Astrocyte (in vitro differentiated cells and primary cell): ENCODE results near the gene SND1. TPM values are rescaled to one million over a fixed set of nuclear protein-coding genes. Genes with fewer than 3 reads are reported as not detected.

Experiments
- DNase-seq: peaks from one replicate; pipeline ENCODE4 v3.0.0-alpha.2; 2010; ENCODE audit warnings: low read depth
- FAIRE-seq: peaks from 2 replicates; lab custom pipeline; 2011; peaks lifted over from hg19 to GRCh38; lab: Jason Lieb, UNC
- H2AFZ ChIP-seq: 2 replicates; pipeline ENCODE4 v1.6.0; 2012; ENCODE audit warnings: low read depth, low read length, inconsistent platforms
- H3K27ac ChIP-seq: 2 replicates; pipeline ENCODE4 v1.5.1; 2011; ENCODE audit warnings: low read depth, low read length, inconsistent platforms
- H3K27me3 ChIP-seq: 2 replicates; pipeline ENCODE4 v1.6.0; 2011; ENCODE audit warnings: low read length, inconsistent platforms; ENCODE audit not compliant: insufficient read depth
- H3K36me3 ChIP-seq: 2 replicates; pipeline ENCODE4 v1.5.1; 2011; ENCODE audit warnings: low read length, inconsistent platforms; ENCODE audit not compliant: insufficient read depth
- H3K4me1 ChIP-seq: 2 replicates; pipeline ENCODE4 v1.5.1; 2011; ENCODE audit warnings: low read length, inconsistent platforms; ENCODE audit not compliant: insufficient read depth
- H3K4me2 ChIP-seq: 2 replicates; pipeline ENCODE4 v1.6.0; 2012; ENCODE audit warnings: low read length, inconsistent platforms
- H3K4me3 ChIP-seq: 2 replicates; pipeline ENCODE4 v1.5.1; 2011; ENCODE audit warnings: low read depth, mild to moderate bottlenecking, low read length, inconsistent platforms; ENCODE audit not compliant: insufficient read depth
- H3K79me2 ChIP-seq: 2 replicates; pipeline ENCODE4 v1.6.0; 2012; ENCODE audit warnings: mild to moderate bottlenecking, low read length, inconsistent platforms; ENCODE audit not compliant: insufficient read depth
- H3K9ac ChIP-seq: 2 replicates; pipeline ENCODE4 v1.6.0; 2012; ENCODE audit warnings: mild to moderate bottlenecking, low read length, inconsistent platforms
- H3K9me3 ChIP-seq: 2 replicates; pipeline ENCODE4 v1.5.1; 2012; ENCODE audit warnings: low read depth, mild to moderate bottlenecking, low read length, inconsistent platforms; ENCODE audit not compliant: insufficient read depth
- H4K20me1 ChIP-seq: 2 replicates; pipeline ENCODE4 v1.6.0; 2012; ENCODE audit warnings: low read length, inconsistent platforms; ENCODE audit not compliant: insufficient read depth
- H3K27ac Mint-ChIP-seq: one replicate; pipeline ENCODE4 v1.8.0; 2021; ENCODE audit warnings: mild to moderate bottlenecking, mixed read lengths; ENCODE audit not compliant: unreplicated experiment
- H3K27me3 Mint-ChIP-seq: one replicate; pipeline ENCODE4 v1.8.0; 2021; ENCODE audit warnings: low read depth, mixed read lengths; ENCODE audit not compliant: unreplicated experiment
- H3K36me3 Mint-ChIP-seq: one replicate; pipeline ENCODE4 v1.8.0; 2021; ENCODE audit warnings: low read depth, mixed read lengths; ENCODE audit not compliant: unreplicated experiment
- H3K4me1 Mint-ChIP-seq: one replicate; pipeline ENCODE4 v1.8.0; 2021; ENCODE audit warnings: low read depth, mixed read lengths; ENCODE audit not compliant: unreplicated experiment
- H3K4me3 Mint-ChIP-seq: one replicate; pipeline ENCODE4 v1.8.0; 2021; ENCODE audit warnings: mild to moderate bottlenecking, moderate library complexity, mixed read lengths; ENCODE audit not compliant: unreplicated experiment
- H3K9me3 Mint-ChIP-seq: one replicate; pipeline ENCODE4 v1.8.0; 2021; ENCODE audit warnings: mild to moderate bottlenecking, mixed read lengths; ENCODE audit not compliant: unreplicated experiment
- CTCF ChIP-seq: IDR thresholded peaks from 2 replicates; pipeline ENCODE4 v1.5.1; 2011; ENCODE audit warnings: low read depth, mild to moderate bottlenecking, inconsistent platforms, low read length, moderate library complexity; ENCODE audit not compliant: insufficient read depth
- EZH2 ChIP-seq: IDR thresholded peaks from 2 replicates; pipeline ENCODE4 v1.6.1; 2012; ENCODE audit warnings: mild to moderate bottlenecking, low read length, inconsistent platforms; ENCODE audit not compliant: insufficient read depth
- total RNA-seq: library from RNA; stranded (reverse); gene quantifications from 2 replicates; pipeline ENCODE4 v1.2.1, GENCODE V29; 2021

SND1 gene
- total RNA-seq, 1 donor from 2014 or later, result 267 TPM

GRCh38 chr7:127893547-127893946 lies 241.6 kb downstream of the SND1 start:
- Histone ChIP-seq H3K4me1 (peaks cover 24% of the 10 kb centered on the region), H3K27me3 (no peaks in the 10 kb centered on the region), H3K9ac (no peak overlapping the region), H3K4me3 (no peak overlapping the region), H3K79me2 (peaks cover 35% of the 10 kb centered on the region), H3K4me2 (no peak overlapping the region), H2AFZ (no peak overlapping the region), H3K36me3 (peaks cover 12% of the 10 kb centered on the region), H4K20me1 (peaks cover 97% of the 10 kb centered on the region), H3K9me3 (no peaks in the 10 kb centered on the region), H3K27ac (no peak overlapping the region)
- no peak for FAIRE-seq
- no peaks in the 10 kb centered on the region for H3K27me3 Mint-ChIP-seq
- H3K36me3 Mint-ChIP-seq, result peaks cover 2% of the 10 kb centered on the region
- no peaks in the 10 kb centered on the region for H3K9me3 Mint-ChIP-seq
- H3K4me3 Mint-ChIP-seq, result no peak overlapping the region
- TF ChIP-seq EZH2 (no peak), CTCF (no peak)
- H3K4me1 Mint-ChIP-seq, result peaks cover 27% of the 10 kb centered on the region
- no peak for DNase-seq
- no peak overlapping the region for H3K27ac Mint-ChIP-seq

- DNase-seq (no peak), FAIRE-seq (no peak)
- H3K4me1 ChIP-seq, result peaks cover 25% of the 10 kb centered on the region
- Mint-ChIP-seq H3K27ac (no peak overlapping the region), H3K36me3 (peaks cover 2% of the 10 kb centered on the region), H3K4me3 (no peak overlapping the region), H3K27me3 (no peaks in the 10 kb centered on the region), H3K4me1 (peaks cover 31% of the 10 kb centered on the region), H3K9me3 (no peaks in the 10 kb centered on the region)
- no peak overlapping the region for H3K9ac ChIP-seq
- H3K4me3 ChIP-seq, result no peak overlapping the region
- no peaks in the 10 kb centered on the region for H3K9me3 ChIP-seq
- H3K36me3 ChIP-seq, result peaks cover 7% of the 10 kb centered on the region
- H2AFZ ChIP-seq, result no peak overlapping the region
- H3K4me2 ChIP-seq, result no peak overlapping the region
- H3K27me3 ChIP-seq, result no peaks in the 10 kb centered on the region
- H3K79me2 ChIP-seq, result peaks cover 44% of the 10 kb centered on the region
- TF ChIP-seq CTCF, result no peak
- TF ChIP-seq EZH2, result no peak
- no peak overlapping the region for H3K27ac ChIP-seq
- peaks cover 100% of the 10 kb centered on the region for H4K20me1 ChIP-seq
Observed at GRCh38 chr7:127894588-127894987, 242.6 kb downstream of the SND1 start.

GRCh38 chr7:127895360-127895759 lies 243.4 kb downstream of the SND1 start:
- Histone ChIP-seq H3K79me2 (peaks cover 50% of the 10 kb centered on the region), H3K9ac (no peak overlapping the region), H2AFZ (no peak overlapping the region), H4K20me1 (peaks cover 100% of the 10 kb centered on the region), H3K36me3 (peaks cover 7% of the 10 kb centered on the region), H3K9me3 (no peaks in the 10 kb centered on the region), H3K27ac (no peak overlapping the region), H3K4me2 (peak overlapping the region; percentile 14), H3K27me3 (no peaks in the 10 kb centered on the region), H3K4me1 (peaks cover 25% of the 10 kb centered on the region), H3K4me3 (no peak overlapping the region)
- H3K4me1 Mint-ChIP-seq, result peaks cover 36% of the 10 kb centered on the region
- no peaks in the 10 kb centered on the region for H3K9me3 Mint-ChIP-seq
- no peak overlapping the region for H3K27ac Mint-ChIP-seq
- H3K4me3 Mint-ChIP-seq, result no peak overlapping the region
- H3K36me3 Mint-ChIP-seq, result no peaks in the 10 kb centered on the region
- no peak for DNase-seq
- no peak for FAIRE-seq
- no peak for TF ChIP-seq EZH2
- no peak for TF ChIP-seq CTCF
- no peaks in the 10 kb centered on the region for H3K27me3 Mint-ChIP-seq
